Iris pigment epithelial cell (primary cell): ENCODE data around the gene B3GALT6.
"Not testable (repeated sequence)": the region's sequence is repeated elsewhere in the genome, so short reads cannot be mapped to it uniquely, and the experiment has no call there.

Experiments used
- DNase-seq: peaks from one replicate; pipeline ENCODE4 v3.0.0-alpha.2; 2011; ENCODE audit warnings: low read depth

B3GALT6 gene

DNA sequence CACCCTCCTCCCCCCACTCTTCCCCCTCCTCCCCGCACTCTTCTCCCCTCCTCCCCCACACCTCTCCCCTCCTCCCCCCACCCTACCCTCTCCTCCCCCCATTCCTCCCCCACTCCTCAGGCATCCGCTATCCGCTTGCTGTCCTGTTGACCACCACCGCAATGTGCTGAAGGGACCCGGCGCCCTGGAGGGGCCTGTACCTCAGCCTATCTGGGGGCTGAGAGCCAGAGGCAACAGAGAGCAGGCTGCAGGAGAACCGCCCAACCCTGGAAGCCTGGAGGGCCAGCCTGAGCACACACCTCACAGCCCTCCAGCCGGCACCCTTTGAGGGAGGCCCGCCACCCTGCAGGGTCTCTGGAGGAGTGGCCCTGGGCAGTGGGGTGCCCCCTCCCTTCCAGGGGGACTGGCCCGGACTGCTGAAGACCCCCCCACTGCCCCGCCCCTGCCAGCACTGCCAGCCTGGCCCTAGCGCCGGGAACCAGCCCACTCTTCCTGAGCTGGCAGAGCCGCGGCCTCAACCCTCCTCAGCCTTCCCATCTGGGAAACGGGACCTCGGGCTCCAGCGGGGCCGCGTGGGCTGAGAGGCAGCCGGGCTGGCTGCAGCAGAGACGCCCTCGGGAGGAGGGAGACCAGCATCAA is 13.3 kb downstream of the B3GALT6 start:
- no peak for DNase-seq

DNA sequence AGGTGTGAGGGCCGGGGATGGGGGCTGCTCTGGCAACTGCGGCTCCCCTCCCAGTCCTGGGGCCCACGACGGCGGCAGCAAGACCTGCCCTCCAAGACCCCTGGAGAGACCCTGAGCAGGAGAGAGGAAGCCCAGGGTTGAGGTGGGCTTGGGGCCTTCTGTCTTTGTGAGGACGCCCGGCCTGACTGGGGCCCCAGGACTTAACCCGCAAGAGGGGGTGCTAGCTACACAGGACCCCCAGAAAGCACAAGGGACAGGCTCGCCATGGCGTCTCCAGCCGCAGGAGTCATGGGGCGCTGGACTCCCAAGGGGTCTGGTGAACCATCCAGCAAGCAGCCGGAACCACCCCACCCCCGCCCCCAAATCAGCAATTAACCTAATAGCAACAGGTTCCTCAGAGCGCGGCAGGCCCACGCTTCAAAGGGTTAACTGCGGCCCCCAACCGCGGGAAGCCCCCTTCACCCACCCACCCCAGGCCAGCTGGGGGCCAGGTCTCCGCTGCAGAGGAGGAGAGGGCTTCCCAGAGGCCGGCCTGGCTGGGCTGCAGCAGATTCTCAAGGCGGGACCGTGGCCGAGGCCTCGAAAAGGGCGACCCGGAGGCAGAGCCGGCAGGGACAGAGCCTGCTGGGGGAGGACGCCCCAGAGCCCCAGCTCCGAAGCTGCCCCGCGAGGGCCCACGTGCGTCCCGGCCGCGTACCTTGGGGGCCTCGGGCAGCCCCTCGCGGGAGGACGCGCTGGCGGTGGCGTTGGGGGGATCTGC is 14.0 kb downstream of the B3GALT6 start:
- DNase-seq: no peak

DNA sequence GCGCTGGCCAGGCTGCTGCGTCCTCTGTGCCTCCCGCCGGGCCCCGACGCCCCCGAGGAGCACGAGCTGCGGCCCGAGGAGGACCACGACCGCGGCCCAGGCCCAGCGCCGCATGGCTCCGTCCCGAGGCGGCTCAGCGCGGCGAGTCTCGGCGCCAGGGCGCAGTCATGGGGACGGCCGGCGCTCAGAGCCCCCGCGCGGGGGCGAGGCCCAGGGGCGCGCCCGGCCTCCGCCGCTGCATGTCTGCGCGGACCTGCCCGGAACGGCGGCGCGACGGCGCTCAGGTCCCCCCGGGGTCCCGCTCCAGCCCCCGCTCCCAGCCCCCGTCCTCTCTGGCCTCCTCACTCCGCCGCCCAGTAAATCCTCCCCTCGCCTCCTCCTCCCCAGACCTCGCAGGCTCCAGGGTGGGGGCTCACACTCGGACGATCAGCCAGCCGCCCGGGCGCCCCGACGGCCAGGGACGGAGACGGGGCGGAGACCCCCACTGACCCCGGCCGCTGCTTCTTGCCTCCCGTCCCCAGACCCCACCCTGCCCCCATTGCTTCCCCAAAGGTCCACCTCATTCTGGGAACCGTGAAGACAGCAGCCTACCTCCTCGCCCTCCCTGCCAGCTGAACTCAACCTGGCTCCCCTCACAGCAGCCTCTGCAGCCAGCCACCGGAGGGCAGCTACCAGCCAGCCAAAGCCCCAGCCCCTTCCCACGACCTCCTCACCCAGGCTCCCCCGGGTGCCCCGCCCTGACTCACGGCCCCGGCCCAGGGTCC is 14.7 kb downstream of the B3GALT6 start, which contains the start of gene C1QTNF12:
Gene C1QTNF12, minus strand, starts transcription at position 146 of the 764 bp plus-strand sequence. Its CDS starts 32 bp downstream, at position 114.
- no peak for DNase-seq

DNA sequence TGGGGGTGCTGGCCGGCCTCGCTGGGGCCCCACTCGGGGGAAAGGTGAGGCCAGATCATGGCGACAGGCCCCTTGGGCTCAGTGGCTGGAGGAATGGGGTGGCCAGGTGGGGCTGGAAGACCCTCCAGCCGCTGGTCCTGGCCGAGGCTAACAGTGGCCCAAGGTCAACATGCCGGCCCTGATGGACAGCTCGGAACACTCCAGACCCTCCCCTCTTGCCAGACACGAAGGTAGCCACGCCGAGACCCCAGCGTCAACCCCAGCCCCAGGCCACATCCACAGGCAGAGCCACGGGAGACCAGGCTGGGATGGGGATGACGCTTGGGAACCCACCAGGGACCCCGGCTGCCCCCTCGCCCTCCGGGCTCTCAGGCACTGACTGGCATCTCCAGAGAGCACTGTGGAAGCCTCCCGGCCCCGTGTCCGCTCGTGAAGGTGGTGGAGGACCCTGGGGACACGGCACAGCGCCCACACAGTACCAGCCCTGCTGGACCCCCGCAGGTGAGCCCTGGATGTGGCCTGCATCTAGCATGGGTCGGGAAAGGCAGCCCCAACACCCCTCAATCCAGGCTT is 15.4 kb downstream of the B3GALT6 start:
- DNase-seq: no peak

DNA sequence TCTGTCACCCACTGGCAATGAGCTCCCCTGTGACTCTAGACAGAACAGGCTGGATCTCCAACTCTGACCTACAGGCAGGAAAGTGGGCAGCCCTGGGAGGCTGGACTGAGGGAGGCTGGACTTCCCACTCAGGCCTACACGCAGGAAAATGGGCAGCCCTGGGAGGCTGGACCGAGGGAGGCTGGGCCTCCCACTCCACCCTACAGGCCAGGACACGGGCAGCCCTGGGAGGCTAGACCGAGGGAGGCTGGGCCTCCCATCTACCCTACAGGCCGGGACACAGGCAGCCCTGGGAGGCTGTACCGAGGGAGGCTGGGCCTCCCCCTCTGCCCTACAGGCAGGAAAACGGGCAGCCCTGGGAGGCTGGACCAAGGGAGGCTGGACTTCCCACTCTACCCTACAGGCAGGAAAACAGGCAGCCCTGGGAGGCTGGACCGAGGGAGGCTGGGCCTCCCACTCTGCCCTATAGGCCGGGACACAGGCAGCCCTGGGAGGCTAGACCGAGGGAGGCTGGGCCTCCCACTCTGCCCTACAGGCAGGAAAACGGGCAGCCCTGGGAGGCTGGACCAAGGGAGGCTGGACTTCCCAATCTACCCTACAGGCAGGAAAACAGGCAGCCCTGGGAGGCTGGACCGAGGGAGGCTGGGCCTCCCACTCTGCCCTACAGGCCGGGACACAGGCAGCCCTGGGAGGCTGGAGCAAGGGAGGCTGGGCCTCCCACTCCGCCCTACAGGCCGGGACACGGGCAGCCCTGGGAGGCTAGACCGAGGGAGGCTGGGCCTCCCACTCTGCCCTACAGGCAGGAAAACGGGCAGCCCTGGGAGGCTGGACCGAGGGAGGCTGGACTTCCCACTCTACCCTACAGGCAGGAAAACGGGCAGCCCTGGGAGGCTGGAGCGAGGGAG is 16.2 kb downstream of the B3GALT6 start:
- not testable (repeated sequence) for DNase-seq

DNA sequence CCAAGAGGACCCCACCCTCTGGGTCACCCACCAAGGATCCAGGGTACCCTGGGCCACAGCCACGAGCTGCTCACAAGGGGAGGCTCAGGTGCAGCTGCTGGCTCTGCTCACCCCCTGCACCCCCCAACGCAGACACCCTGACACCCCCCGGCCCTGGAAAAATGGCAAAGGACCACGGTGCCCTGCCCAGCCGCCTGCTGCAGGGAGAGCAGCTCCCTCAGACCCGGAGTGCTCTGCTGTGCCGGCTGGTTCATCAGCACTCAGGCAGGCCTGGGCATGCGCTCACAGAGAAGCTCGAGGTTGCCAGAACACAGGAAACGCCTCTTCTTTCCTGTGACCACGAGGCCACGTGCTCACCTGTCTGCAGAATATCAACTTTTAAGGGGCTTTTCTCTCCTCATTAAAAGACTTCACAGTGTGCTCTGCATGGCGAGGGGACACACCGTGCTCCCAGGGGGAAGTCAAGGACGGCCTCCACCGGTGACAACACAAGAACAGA is 18.8 kb downstream of the B3GALT6 start:
- no peak for DNase-seq

DNA sequence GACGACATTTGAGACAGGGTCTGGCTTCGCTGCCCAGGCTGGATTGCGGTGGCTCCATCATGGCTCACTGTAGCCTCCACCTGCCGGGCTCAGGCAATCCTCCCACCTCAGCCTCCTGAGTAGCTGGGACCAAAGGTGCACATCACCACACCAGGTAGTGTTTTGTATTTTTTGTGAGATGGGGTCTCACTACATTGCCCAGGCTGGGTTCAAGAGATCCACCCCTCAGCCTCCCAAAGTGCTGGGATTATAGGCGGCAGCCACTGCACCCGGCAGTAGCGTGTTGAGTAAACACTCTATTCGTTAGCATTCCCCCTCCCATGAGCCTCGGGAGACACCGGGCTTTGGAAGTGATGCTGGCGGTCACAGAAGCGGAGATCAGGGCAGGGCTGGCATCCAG is 21.3 kb downstream of the B3GALT6 start:
- no peak for DNase-seq

DNA sequence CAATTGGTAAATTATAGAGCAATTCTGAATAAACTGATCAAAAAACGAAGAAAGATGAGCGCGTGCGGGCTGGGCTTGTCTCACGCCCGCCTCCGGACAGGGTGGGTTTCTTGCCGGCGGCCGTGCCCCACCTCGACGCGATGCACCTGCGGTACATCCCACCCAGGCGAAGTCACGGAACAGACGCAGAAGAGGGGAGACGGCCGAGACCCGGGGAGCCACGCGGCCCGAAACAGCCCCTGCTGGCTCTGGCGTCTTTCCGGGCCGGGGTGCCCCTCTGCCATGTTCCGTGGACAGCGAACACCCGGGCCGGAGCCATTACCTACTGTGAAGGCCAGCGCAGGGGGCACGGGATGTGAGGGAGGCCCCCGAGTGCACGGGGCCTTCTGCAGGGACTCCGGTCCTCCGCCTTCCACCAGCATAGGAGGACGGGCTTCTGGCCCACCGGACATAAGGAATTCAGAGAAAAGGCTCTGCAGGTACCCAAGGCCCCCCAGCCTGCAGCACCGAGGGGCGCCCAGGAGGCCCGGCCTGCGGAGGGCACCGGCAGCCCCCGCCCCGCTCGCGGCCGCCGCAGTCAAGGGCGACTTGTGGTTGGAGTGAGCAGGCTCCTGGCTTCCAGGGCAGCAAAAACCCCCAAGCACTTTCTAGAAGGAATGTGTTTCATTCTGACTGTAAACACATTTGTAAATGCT is 22.1 kb downstream of the B3GALT6 start:
- no peak for DNase-seq

DNA sequence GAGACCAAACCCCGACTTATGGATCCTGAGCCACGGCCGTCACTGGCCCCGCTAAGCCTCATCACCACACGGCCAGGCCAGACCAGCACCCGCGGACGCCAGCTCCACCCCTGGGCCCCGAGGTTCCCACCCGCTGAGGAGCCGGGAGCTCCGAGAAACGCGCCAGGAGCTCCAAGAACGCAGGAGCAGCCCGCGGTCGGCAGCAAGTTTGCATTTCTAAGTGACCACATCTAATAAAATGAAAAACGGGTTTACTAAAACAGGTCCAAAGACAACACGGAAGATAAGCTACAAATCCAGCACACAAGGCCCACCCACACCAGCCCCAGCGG is 22.6 kb downstream of the B3GALT6 start:
- no peak for DNase-seq

DNA sequence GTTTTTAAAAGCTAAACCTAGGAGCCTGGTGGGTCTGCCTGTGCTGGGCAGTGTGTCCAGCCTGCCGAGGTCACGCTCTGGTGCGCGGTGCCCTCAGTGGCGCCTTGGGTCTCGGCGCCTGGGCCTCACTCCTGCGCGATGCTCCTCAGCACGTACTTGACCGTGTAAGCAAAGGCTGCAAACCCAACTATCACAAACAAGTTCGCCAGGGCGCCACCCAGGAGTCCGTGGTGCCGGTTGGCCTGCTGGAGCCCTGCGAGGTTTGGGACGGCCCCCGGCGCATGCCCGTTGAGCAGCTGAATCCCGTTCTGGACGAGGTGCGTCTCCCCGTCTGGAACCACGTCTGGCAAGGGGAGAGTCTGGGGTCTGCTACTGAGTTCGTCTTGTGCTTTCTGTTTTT is 23.0 kb downstream of the B3GALT6 start:
- no peak for DNase-seq

DNA sequence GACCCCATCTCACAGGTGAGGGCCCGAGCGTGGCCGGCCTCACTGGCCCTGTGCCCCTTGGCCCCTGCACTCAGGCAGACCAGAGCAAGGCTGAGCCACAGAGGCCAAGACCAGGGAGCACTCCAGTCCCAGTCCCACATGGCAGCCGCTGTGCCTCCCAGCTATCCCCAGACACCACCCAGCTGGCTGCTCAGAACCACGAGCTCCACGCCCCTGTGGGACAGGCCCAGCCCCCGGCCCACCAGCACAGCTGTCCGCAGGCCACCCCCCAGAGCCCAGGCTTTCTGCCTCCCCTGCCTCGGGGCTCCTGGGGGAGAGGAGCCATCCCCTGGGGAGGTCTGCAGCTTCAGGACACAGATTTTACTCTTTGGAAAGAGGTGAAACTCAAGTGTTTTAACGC is 23.6 kb downstream of the B3GALT6 start:
- no peak for DNase-seq

DNA sequence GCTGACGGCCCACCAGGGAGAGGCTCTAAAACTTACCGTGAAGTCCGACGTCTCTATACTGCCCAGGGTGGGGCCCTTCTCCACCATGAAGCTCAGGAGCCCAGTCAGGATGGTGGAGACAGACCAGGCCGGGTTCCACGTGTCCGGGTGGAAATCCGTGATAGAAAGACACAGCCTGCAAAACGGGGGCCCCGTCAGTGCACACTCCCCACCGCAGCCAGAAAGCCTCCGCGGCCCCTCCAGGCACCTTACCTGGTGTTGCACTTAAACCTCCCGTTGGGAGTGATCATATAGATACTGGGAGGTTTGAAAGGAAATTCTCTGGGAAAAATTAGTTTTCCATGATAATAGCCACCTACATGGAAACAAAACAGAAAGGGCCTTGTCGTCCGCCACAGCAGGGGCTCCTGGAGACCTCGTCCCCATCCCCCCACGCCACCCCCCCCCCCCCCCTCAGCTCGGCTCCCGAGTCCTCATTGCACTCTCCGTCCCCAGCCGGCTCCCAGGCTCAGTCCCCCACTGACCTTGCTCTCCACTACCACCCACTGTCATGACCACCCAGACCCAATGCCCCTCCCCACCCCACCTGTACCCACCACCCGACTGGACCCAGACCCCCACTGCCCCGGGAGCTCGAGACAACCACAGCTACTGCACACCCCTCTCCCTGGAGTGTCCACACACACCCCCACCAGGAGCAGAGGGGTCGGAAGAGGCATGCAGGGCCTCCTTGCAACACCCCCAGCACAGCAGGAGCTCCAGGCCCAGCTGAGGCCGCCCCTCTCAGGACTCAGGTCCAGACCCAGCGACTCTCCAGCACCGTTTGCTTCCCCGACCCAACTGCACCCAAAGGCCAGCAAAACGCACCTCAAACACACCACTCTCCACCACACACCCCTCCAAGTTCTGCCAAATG is 25.2 kb downstream of the B3GALT6 start:
- DNase-seq: no peak

DNA sequence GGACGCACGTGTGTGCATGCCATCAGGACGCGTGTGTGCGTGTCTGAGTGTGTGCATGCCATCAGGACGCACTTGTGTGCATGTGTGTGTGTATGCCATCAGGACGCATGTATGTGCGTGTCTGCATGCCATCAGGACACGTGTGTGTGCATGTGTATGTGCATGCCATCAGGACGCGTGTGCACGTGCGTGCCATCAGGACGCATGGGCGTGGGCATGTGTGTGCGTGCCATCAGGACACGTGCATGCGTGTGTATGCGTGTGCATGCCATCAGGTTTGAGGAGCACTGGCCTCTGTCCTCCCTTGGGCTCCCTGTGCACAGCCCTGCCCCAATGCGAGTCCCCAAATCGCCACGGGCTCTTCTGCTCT is 27.1 kb downstream of the B3GALT6 start:
- DNase-seq: no peak

DNA sequence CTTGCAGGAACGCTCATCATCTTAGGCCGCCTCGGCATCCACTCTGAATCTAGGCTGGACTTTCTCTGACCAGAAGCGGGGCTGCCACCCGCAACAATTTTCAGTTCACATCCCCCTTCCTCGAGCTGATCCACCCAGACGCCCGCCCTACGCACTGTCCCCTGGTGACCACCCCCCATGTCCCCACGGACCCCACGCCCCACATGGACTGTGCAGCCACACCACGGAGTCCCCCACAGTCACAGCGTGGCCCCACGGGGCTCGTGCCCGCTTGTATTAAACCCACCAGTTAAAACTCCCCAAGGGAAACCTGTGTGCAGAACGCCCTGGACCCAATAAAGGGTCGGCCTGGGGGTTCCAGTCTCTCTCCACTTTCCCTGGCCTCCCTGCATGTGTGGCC is 27.5 kb downstream of the B3GALT6 start:
- no peak for DNase-seq

DNA sequence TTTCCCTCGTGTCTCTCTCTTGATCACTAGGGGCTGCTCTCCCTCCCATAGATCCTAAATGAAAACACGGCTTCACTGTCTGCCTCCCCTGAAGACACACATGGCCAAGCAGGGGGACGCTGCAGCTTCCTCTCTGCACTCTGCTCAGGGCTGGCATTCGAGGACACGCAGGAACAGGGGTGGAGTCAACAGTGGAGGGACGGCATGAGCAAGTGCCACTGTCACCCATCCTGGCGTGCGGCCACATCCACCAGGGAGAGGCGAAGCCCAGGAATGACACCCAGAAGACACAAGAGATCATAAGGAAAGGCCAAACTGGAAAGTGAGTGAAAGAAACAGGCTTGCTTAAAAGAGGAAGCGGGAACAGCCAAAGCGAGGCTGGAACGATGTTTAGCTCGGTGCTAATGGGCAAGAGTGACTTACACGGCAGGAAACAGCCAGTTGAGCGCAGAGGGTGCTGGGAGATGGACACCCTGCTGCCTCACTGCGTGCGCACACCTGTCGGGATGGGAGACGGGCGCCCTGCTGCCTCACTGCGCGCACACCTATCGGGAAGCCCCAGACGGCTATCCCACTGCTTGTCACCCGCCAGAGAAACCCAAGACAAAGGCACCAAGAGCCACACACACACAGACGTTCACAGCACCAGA is 28.0 kb downstream of the B3GALT6 start:
- no peak for DNase-seq

DNA sequence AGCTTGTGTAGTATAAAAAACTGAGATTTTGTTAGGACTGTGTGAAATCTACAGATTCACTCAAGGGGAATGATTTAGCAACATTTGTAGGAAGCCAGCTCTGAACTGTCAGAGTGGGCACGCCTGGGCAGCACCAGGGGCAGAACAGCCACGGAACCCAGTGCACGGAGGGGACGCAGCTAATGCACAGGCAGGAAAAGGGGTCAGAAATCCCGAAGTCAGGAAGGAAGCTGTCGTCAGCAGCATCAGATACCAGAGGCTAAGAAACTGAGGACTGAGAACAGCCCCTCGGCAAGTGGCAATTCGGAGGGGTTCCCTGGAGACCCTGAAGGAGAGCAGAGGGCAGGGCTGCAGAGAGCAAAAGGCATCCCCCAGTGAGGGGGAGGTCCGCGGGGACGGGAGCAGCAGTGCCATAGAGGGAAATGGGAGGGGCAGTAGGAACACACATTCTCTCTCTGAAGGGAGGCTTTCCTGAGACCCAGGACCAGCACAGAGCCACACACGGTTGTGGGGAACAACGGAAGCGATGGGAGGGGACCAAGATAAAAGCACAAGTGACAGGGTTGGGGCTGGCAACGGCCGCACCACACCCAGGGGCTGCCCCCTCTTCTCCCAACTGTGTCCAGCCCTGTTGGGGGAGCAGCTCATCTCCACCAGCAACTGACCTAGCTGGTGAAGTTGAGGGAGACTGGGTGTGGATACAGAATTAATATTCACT is 29.0 kb downstream of the B3GALT6 start:
- no peak for DNase-seq

DNA sequence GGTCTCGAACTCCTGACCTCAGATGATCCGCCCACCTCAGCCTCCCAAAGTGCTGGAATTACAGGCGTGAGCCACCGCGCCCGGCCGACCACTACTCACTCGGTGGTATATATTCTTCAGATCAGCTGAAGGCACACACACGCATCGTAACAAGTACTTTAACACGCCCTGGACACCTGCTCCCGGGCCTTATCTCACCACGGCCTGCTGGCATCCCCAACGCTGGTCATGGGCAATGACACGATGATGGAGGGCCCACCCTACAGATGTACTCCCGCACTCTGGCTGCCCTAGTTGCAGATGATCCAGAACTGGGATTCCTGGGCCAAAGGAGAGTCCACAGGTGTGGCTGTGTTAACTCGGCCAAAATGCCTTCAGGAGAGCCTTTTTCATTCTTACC is 30.0 kb downstream of the B3GALT6 start:
- DNase-seq: no peak

DNA sequence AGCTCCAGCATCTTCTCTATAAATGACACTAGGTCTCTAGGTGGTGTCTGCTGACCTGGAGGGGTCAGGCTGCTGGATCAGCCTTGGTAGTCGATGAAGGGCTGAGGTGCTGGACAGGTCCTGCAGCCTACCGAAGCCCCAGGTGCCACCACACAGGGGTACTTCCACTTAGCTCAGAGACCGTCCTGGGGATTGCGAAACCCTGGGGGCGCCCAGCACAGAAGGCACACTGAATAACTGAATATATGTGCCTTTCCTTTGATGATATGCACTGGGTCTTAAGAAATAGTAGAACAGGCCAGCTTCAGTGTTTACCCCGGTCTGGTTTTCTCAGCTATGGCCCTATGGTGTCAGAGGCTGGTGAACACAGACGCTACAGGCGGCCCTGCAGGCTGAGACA is 30.7 kb downstream of the B3GALT6 start:
- DNase-seq: no peak

DNA sequence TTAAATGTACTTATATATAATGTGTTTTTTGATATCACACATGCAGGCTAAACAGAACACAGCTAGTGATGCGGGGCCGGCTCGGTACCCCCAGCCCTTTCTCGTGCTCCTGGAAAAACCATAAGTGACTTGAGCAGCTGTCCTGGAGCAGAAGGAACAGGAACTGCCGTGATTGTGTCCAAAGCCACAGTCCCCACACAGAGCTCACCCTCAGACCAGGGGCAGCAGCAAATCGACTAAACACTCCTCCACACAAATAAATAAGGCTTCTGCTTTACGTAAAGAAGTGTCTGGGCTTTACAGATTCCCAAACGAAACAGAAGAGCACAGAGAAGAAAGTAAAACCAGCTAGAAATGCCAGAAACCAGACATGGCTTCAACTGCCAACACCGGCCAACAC is 32.0 kb downstream of the B3GALT6 start:
- DNase-seq: no peak
